ENCODE results near the gene KIF14. TPM values are rescaled to one million over a fixed set of nuclear protein-coding genes. Genes with fewer than 3 reads are reported as not detected.

Gene KIF14, protein sequence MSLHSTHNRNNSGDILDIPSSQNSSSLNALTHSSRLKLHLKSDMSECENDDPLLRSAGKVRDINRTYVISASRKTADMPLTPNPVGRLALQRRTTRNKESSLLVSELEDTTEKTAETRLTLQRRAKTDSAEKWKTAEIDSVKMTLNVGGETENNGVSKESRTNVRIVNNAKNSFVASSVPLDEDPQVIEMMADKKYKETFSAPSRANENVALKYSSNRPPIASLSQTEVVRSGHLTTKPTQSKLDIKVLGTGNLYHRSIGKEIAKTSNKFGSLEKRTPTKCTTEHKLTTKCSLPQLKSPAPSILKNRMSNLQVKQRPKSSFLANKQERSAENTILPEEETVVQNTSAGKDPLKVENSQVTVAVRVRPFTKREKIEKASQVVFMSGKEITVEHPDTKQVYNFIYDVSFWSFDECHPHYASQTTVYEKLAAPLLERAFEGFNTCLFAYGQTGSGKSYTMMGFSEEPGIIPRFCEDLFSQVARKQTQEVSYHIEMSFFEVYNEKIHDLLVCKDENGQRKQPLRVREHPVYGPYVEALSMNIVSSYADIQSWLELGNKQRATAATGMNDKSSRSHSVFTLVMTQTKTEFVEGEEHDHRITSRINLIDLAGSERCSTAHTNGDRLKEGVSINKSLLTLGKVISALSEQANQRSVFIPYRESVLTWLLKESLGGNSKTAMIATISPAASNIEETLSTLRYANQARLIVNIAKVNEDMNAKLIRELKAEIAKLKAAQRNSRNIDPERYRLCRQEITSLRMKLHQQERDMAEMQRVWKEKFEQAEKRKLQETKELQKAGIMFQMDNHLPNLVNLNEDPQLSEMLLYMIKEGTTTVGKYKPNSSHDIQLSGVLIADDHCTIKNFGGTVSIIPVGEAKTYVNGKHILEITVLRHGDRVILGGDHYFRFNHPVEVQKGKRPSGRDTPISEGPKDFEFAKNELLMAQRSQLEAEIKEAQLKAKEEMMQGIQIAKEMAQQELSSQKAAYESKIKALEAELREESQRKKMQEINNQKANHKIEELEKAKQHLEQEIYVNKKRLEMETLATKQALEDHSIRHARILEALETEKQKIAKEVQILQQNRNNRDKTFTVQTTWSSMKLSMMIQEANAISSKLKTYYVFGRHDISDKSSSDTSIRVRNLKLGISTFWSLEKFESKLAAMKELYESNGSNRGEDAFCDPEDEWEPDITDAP (N-terminal part only)
- 4.1 to 12.1 TPM (median 11.8 TPM) in 5 replicates for total RNA-seq (2022; extraction: Qiagen RNA extraction; ENCODE audit: low read depth)

DNA sequence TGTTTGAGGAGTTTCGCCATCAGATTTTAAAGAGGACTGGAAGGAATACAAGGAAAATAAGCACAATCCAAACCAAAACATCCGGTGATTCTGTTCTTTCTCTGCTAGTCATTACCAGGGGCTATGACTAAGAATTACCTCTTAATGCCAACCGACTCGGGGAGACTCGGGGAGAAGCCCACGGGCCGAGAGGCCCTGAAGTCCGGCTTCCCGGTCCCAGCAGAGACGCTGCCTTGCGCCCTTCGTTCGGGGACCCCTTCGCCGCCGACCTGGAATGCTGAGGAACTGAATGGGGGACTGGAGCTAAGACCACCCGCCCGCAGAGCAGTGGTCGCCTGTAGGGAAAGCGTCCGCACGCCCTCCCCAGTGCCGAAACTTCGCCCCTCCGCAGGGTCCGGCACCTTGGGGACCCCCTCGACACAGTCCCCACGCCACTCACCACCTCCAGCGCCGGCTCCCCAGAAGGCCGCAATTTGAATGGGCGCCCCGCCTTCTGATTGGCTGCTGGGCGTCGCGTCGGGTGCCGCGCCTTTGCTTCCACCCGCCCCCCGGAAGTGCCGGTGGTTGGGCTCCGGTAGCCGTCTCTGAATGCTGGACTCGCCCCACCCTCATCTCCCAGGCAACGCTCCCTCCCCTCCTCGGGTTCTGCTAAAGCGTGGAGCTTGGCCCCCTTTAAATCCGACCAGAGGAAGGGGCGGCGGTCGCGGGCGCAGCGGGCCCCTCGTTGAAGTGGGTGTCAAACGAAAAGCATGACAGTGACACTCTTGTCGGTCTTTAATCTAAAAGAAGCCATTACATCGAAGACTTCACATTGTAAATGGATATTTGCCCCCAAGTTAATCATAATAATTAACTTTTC is at the start of gene KIF14:
Gene KIF14, minus strand, starts transcription at position 479 of the 859 bp plus-strand sequence. CDS start 2,028 bp downstream, outside the sequence.

DNA sequence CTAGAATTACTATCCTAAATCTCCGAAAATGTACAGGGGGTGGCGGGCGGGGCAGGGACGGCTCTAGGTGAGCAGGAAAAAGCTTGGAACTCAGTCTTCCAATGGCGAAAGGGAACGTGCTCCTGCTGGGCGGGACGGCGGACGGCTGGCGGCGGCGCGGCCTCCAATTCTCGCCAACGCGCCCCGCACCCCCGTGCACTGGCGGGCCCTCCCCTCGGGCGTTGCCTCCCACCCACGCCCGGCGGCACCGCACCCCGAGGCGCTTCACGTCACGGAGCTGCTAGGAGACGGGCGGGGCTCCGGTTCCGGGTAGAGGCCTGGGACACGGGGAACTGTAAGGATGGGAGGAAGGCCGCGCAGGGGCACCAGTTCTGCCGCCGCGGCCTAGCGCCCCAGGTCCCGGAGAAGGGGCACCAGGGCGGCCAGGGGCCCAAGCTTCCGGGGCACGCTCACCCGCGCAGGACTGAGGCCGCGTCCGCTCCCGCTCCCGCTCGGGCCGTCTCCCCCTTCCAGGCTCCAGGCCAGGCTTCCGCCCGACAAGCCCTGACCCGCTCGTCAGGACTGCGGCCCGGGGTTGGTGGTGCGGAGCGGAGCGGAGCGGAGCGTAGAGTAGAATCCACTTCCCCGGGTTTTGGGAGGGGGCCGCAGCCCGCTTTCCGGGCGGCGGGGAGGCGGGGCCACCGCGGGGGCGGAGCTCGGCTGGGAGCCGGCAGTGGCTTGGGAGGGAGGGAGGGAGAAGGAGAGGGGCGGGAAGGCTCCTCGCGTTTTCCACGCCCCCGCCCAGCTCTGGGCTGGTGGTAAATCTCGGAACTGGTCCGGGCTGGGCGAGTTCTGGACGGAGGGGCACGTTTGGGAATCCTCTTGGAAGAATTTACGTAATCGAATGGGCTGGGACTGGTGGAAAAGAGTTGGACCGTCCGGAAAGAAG is 49.0 kb upstream of the KIF14 start, which contains the start of gene DDX59:
Gene DDX59, minus strand, starts transcription at position 594 of the 928 bp plus-strand sequence. CDS start 3,167 bp downstream, outside the sequence.

Other genes with a start within 250 kb of the KIF14 start
- gene ZNF281, start 210.7 kb downstream of the KIF14 start, total RNA-seq (2022; extraction: Qiagen RNA extraction; ENCODE audit: low read depth): 23.1 to 34.9 TPM (median 32.4 TPM) in 5 replicates
- 12.0 to 18.3 TPM (median 13.8 TPM) in 5 replicates for gene DDX59, start 49.2 kb upstream of the KIF14 start, total RNA-seq (2022; extraction: Qiagen RNA extraction; ENCODE audit: low read depth)
- 14.6 to 26.9 TPM (median 21.3 TPM) in 5 replicates for gene CAMSAP2, start 118.1 kb upstream of the KIF14 start, total RNA-seq (2022; extraction: Qiagen RNA extraction; ENCODE audit: low read depth)

Data from A549 treated with RU486 at 1 μM for 4 hours (cell line).